Ovary (tissue), 9 donors: ENCODE results near the gene ANTXR1. TPM values are rescaled to one million over a fixed set of nuclear protein-coding genes. Genes with fewer than 3 reads are reported as not detected.

Experiments
- DNase-seq, 5 donors: peaks; one replicate each; pipeline ENCODE4 v3.0.0-alpha.2; 2019 to 2020
- H3K27ac ChIP-seq, 2 donors: fragments of 200-600 bp; one replicate each; pipeline versions ENCODE4 v1.5.1 to v1.8.0; 2019 to 2022
- H3K27me3 ChIP-seq: fragments of 200-600 bp; one replicate; pipeline ENCODE4 v1.8.0; 2022
- H3K36me3 ChIP-seq: fragments of 200-600 bp; sonication (generic); one replicate; pipeline ENCODE4 v1.5.1; 2019
- H3K4me1 ChIP-seq: one replicate; pipeline ENCODE4 v1.8.1; 2013; ENCODE audit warnings: mild to moderate bottlenecking, moderate library complexity; ENCODE audit not compliant: insufficient read depth
- H3K4me3 ChIP-seq: fragments of 200-600 bp; sonication (generic); one replicate; pipeline ENCODE4 v1.5.1; 2017
- H3K9me3 ChIP-seq, 2 donors: fragments of 200-600 bp in 1 of 2; sonication (generic) in 1 of 2; one replicate each; pipeline versions ENCODE4 v1.5.1 to v1.8.1; 2013 to 2019; ENCODE audit warnings: mild to moderate bottlenecking in 1 of 2, moderate library complexity in 1 of 2
- EP300 ChIP-seq: sonication (generic); formaldehyde crosslinking; IDR thresholded peaks from one replicate; pipeline ENCODE4 v1.6.1; 2017; ENCODE audit warnings: antibody characterized with exemption
- POLR2A ChIP-seq: fragments of 450-650 bp; IDR thresholded peaks from one replicate; pipeline ENCODE4 v1.6.1; 2017; ENCODE audit warnings: antibody characterized with exemption, mild to moderate bottlenecking, moderate library complexity
- WGBS, 3 donors: extraction: QIAGEN DNeasy Blood & Tissue Kit in 1 of 3; methylation state at CpG; one replicate each; pipeline versions ENCODE4 v1.1.5 to v1.1.7; 2013 to 2017; 5-methylcytosine and 5-hydroxymethylcytosine counted together
- intact Hi-C, 4 donors: fragments of 100-400 bp; cut with DNase I; formaldehyde crosslinking; loops; one replicate each; pipeline versions ENCODE4 v1.11.0 to v1.15.1; 2022 to 2023
- polyA plus RNA-seq, 2 donors: library from polyadenylated mRNA; stranded (reverse); fragments of 200-250 nt in 1 of 2; fragments of 350-450 nt in 1 of 2; fragmentation: Illumina TruSeq in 1 of 2; extraction: RNeasy Lipid Tissue Mini Kit (QIAGEN cat#74804) in 1 of 2; gene quantifications; one replicate each; pipeline ENCODE4 v1.2.3, GENCODE V29; 2013 to 2014
- total RNA-seq, 7 donors: library from RNA; depleted of rRNA in 2 of 7; stranded (reverse); fragments of >200 nt in 2 of 7; fragmentation: NEBNext Ultra II Directional in 3 of 7; extraction: Animal tissue kit (Norgen Biotek cat#: 25700) in 3 of 7; gene quantifications; one replicate each; pipeline versions ENCODE4 v1.1.0 to v1.2.4, GENCODE V29; 2016 to 2023
- TF ChIP-seq, protein P1 (sequence below), 3 donors: fragments of 450-650 bp in 2 of 3; fragments of 200-600 bp in 1 of 3; IDR thresholded peaks; one replicate each; pipeline versions ENCODE4 v1.5.1 to v1.8.0; 2016 to 2022; ENCODE audit warnings: antibody characterized with exemption in 3 of 3, mild to moderate bottlenecking in 1 of 3
- donor health status: DM: no; HTN: no; CAD: no; lungs with moderate emphysema.
- donor health status: DM: no; HTN: no; CAD: no.
- donor health status: Bipolar disorder and iron deficiency.
- donor health status: DM: yes; HTN: yes; CAD: no.
- donor health status: DM: no; HTN: no; CAD: no.
- donor health status: DM: yes; HTN: yes; CAD: no.

ANTXR1 gene
- total and polyA plus RNA-seq, 9 donors: 73.0 to 276 (median 152) TPM

DNA sequence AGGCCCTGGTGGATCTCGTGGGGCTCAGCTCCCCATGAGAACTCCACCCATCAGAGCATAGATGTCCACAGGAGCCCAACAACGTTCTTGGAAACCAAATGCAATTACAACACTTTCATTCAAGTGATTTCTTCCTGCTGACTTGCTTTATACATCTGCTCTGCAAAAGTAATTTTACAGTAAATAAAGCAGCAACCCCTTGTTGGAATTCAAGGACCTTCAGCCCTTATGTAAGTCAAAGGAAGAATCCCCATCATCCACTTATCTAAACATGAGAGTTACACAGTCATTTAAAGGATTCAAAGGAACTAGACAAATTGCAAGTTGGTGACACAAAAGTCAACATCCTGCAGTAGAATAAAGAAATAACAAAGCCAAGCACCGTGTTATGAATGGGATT lies 17.1 kb upstream of the ANTXR1 start:
- intact Hi-C loops: no loop called here
- no peaks in the 10 kb centered on the region for H3K36me3 ChIP-seq
- 42 to 58% (median 43%) methylated on average over 3 of the region's 3 CpGs for WGBS, 3 donors

DNA sequence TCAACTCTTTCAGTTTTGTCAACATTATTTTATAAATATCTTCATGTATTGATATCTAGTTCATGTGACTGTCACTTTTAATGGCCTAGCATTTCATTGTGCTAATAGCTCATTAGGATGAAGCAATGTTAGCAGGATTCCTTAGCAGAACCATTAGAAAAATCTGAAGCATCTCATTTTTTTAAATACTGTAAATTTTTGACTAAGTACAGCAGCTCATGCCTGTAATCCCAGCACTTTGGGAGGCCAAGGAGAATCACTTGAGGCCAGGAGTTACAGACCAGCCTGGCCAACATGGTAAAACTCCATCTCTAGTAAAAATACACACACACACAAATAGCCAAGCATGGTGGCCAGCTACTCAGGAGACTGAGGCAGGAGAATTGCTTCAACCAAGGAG lies 15.6 kb upstream of the ANTXR1 start:
- intact Hi-C loops: no loop called here
- TF ChIP-seq EP300 (no peak), POLR2A (no peak)
- TF ChIP-seq, protein P1, sequence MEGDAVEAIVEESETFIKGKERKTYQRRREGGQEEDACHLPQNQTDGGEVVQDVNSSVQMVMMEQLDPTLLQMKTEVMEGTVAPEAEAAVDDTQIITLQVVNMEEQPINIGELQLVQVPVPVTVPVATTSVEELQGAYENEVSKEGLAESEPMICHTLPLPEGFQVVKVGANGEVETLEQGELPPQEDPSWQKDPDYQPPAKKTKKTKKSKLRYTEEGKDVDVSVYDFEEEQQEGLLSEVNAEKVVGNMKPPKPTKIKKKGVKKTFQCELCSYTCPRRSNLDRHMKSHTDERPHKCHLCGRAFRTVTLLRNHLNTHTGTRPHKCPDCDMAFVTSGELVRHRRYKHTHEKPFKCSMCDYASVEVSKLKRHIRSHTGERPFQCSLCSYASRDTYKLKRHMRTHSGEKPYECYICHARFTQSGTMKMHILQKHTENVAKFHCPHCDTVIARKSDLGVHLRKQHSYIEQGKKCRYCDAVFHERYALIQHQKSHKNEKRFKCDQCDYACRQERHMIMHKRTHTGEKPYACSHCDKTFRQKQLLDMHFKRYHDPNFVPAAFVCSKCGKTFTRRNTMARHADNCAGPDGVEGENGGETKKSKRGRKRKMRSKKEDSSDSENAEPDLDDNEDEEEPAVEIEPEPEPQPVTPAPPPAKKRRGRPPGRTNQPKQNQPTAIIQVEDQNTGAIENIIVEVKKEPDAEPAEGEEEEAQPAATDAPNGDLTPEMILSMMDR (IDR thresholded peaks at IDR 0.05): no peak
- Histone ChIP-seq H3K27me3 (no peaks in the 10 kb centered on the region), H3K9me3 (no peaks in the 10 kb centered on the region), H3K4me3 (no peak overlapping the region), H3K36me3 (no peaks in the 10 kb centered on the region), H3K27ac (no peak overlapping the region), H3K4me1 (no peaks in the 10 kb centered on the region)
- no peak for DNase-seq

More for the DNA sequence above, 17.1 kb upstream of the ANTXR1 start:
- TF ChIP-seq POLR2A (no peak), EP300 (no peak)
- TF ChIP-seq, protein P1 (IDR thresholded peaks at IDR 0.05): no peak
- no peaks in the 10 kb centered on the region for H3K4me1 ChIP-seq
- H3K27ac ChIP-seq: no peak overlapping the region
- H3K9me3 ChIP-seq: no peaks in the 10 kb centered on the region
- no peak for DNase-seq
- no peak overlapping the region for H3K4me3 ChIP-seq
- no peaks in the 10 kb centered on the region for H3K27me3 ChIP-seq

DNA sequence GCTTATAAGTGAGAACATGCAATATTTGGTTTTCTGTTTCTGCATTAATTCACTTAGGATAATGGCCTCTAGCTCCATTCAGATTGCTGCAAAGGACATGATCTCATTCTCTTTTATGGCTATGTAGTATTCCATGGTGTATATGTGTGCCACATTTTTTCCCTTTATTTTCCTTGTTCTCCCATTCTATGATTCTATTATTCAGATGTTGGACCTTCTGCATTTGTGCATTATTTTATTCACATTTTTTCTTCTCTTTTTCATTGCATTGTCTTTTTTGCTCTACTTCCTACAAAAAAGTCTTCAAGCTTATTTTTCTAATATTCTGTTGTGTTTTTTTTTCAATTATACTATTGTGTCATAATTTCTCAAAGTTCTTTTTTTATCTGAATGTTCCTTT lies 11.1 kb upstream of the ANTXR1 start:
- Histone ChIP-seq H3K36me3 (no peaks in the 10 kb centered on the region), H3K4me3 (no peak overlapping the region), H3K27me3 (no peaks in the 10 kb centered on the region), H3K9me3 (no peaks in the 10 kb centered on the region), H3K4me1 (no peaks in the 10 kb centered on the region), H3K27ac (no peak overlapping the region)
- intact Hi-C loops: no loop called here
- TF ChIP-seq POLR2A: no peak
- TF ChIP-seq, protein P1 (IDR thresholded peaks at IDR 0.05): no peak
- TF ChIP-seq EP300: no peak
- no peak for DNase-seq

DNA sequence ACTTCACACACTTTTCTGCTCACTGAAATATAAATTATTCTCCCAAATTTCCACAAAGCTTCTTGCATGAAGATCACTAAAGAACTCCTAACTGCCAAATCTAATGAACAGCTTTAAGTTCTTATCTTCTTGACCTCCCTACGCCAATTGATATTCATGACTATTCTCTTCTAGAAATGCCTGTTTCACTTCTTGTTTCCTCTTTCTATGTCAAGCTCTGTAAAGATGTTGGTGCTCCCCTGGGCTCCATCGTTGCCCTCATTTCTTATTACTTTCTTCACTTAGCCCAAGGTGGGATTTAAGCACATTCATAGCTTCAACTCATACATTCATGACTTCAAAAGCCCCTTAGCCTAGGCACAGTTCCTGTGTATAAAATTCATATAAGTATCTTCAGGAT lies 9.2 kb upstream of the ANTXR1 start:
- no peaks in the 10 kb centered on the region for H3K36me3 ChIP-seq
- no peaks in the 10 kb centered on the region for H3K27me3 ChIP-seq
- no peak overlapping the region for H3K27ac ChIP-seq
- intact Hi-C loops: no loop called here
- H3K4me1 ChIP-seq: no peaks in the 10 kb centered on the region
- H3K4me3 ChIP-seq: no peak overlapping the region
- WGBS, 3 donors: 86 to 92% (median 89%) methylated on average over 2 of the region's 2 CpGs
- H3K9me3 ChIP-seq: no peaks in the 10 kb centered on the region
- DNase-seq: no peak
- TF ChIP-seq EP300 (no peak), POLR2A (no peak)
- TF ChIP-seq, protein P1 (IDR thresholded peaks at IDR 0.05): no peak

DNA sequence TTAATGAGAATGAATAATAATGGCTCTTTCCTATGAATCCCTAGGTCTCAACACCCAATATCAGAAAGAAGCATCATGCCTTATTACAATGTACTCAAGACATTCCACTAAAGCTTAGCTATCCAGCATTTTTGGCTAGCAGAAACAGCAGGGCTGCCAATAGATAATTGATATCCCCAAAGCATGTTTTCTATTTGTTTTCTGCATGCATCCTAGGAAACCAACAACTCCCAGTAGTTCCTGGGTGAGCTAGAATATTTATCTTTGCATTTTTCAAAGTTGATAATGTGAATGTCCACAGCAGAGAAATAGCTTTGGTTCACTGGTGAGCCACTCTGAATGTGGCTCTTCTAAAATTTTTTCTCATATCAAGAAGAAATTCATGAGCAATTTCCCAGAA lies 5.8 kb upstream of the ANTXR1 start:
- no peaks in the 10 kb centered on the region for H3K9me3 ChIP-seq
- H3K27ac ChIP-seq: no peak overlapping the region
- no peak for TF ChIP-seq EP300
- no peak for TF ChIP-seq POLR2A
- TF ChIP-seq, protein P1 (IDR thresholded peaks at IDR 0.05): no peak
- no peaks in the 10 kb centered on the region for H3K4me1 ChIP-seq
- H3K4me3 ChIP-seq: no peak overlapping the region
- DNase-seq: no peak
- no peaks in the 10 kb centered on the region for H3K36me3 ChIP-seq
- intact Hi-C loops: no loop called here
- no peaks in the 10 kb centered on the region for H3K27me3 ChIP-seq
